Measurements from ENCODE around the gene STX5.
"Not testable (repeated sequence)": the region's sequence is repeated elsewhere in the genome, so short reads cannot be mapped to it uniquely, and the experiment has no call there.

STX5 gene, protein sequence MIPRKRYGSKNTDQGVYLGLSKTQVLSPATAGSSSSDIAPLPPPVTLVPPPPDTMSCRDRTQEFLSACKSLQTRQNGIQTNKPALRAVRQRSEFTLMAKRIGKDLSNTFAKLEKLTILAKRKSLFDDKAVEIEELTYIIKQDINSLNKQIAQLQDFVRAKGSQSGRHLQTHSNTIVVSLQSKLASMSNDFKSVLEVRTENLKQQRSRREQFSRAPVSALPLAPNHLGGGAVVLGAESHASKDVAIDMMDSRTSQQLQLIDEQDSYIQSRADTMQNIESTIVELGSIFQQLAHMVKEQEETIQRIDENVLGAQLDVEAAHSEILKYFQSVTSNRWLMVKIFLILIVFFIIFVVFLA

GRCh38 chr11:62831520-62832335, at the start of gene STX5:
Gene STX5 (minus strand): TSS chr11:62832051. CDS start chr11:62831243, 808 bp downstream.
- DNase-seq (ENCODE audit: low read depth, low spot score) = peak; percentile 99

DNA sequence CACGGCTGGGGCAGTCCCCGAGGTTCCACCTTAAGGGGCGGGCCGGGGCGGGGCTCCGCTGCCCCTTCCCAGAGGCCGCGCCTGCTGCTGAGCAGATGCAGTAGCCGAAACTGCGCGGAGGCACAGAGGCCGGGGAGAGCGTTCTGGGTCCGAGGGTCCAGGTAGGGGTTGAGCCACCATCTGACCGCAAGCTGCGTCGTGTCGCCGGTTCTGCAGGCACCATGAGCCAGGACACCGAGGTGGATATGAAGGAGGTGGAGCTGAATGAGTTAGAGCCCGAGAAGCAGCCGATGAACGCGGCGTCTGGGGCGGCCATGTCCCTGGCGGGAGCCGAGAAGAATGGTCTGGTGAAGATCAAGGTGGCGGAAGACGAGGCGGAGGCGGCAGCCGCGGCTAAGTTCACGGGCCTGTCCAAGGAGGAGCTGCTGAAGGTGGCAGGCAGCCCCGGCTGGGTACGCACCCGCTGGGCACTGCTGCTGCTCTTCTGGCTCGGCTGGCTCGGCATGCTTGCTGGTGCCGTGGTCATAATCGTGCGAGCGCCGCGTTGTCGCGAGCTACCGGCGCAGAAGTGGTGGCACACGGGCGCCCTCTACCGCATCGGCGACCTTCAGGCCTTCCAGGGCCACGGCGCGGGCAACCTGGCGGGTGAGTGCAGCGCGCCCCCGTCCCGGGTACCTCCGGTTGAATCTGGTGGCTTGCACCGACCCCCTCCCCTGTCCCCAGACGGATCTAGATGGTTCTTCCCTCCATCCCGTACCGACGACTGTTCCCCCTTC, 49.1 kb upstream of the STX5 start, which contains the start of gene SLC3A2:
TSS of gene SLC3A2 (plus strand) at position 94 of the 776 bp plus-strand sequence. CDS start at position 222, 128 bp downstream.
- peak; percentile 98 for DNase-seq (ENCODE audit: low read depth, low spot score)

DNA sequence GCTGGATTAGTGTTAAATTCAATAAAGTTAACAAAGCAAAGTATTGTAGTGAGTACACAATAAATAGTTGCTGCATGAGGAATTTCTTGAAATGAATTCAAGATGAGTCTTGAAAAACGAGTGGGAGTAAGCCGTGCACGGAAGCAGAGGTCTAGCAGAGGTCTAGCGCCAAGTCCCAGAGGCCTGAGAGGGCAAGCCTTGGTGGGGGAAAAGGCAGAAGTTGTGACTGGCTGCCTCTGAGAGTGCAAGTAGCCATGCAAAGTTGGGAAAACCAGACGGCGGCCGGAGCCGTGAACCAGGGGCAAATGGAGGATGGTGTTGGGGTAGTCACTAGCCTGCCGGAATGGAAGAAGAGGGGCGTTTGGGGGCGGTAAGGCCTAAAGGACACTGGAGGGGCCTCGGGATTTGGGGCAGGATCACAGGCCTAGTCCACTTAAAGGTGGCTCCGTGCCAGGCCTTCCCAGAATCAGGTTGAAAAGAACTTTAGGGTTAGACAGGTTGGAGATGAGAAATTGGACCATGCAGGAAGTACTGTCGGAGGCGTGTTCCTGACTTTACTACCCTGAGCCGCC, 48.5 kb upstream of the STX5 start:
- no peak for DNase-seq (ENCODE audit: low read depth, low spot score)

DNA sequence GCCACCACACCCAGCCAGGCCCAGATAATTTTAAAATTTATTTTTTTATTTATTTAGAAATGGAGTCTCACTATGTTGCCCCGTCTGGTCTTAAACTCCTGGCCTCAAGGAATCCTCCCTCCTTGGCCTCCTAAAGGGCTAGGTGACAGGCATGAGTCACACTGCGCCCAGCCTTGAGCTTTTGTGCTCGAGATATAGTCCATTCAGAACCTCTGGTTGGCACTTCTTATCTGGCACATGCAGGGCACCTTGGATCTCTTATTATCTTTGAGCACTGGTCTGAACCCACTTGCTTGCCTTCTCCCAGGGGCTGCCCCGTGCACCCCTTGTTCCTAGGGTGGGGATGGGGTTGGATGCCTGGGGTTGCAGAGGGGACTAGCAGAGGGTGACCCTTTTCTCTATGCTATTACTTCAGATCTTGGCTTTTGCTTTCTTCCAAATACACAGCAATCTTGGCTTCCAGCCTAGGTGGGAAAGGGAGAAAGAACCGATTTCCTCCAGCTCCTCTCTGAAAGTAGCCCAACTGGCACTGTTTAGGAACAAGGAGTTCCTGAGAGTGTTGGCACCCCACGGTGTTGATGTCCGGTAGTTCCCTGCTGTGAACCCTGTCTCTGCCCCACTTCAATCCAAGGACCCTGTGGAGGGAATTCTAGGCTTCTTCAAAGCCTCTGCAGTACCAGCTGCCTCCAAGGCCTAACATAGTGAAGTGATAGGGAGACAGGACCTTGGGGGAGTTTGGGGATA, 47.6 kb upstream of the STX5 start:
- DNase-seq (ENCODE audit: low read depth, low spot score) = no peak

GRCh38 chr11:62876712-62877111, 44.9 kb upstream of the STX5 start:
- DNase-seq (ENCODE audit: low read depth, low spot score) = no peak

- DNase-seq (ENCODE audit: low read depth, low spot score) = peak; percentile 63
These were observed 44.0 kb upstream of the STX5 start for GRCh38 chr11:62875698-62876478.

- no peak for DNase-seq (ENCODE audit: low read depth, low spot score)
These were observed 43.0 kb upstream of the STX5 start for GRCh38 chr11:62874851-62875250.

DNA sequence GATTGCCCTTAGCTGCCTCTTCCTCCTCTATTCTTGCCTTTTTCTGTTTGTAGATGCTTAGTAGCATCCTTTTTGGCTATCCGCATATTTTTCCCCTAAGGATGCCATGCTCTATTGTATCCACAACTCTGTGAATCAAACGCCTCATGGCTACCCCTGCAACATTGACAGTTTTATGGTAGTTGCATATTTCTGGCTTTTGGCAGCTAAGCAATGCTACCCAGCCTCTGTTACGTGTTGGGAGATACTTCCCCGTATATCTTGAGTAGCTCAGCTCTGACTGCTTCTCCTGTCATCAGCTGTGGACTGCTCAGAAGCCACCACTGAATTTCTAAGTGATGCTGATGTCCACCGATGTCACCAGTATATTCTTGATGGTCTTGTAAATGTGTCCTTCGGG, 33.8 kb upstream of the STX5 start:
- DNase-seq (ENCODE audit: low read depth, low spot score) = no peak

DNA sequence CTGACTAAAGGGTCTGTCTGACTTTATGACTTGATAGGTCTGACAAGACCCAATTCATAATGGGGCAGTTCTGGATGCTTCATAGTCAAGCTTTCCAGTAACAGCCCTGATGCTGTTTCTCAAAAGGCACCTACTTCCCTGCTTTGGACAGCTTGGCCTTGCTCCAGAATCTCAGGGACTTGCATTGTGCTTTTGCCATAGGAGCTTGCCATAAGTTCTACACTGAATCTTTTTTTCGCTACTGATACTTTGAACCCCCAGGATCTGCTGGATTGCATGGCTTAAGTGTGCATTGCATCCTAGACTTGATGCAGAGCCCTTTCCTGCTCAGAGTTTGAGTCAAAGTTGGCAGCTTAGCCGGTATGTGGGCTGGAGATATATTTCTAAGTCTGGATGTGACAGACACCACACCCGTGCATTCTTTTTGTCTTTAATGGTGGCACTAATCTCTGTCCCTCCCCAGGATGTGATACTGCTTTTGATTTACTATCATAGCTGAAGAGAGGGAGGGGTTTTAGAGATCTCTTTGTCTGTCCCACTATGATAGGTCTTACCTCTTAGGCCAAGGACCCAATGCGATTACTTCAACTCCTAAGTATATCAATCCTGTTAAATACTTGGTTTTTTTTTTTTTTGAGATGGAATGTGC, 32.0 kb upstream of the STX5 start:
- DNase-seq (ENCODE audit: low read depth, low spot score) = no peak

- not testable (repeated sequence) for DNase-seq (ENCODE audit: low read depth, low spot score)
These were observed 29.8 kb upstream of the STX5 start for GRCh38 chr11:62861564-62862192.

DNA sequence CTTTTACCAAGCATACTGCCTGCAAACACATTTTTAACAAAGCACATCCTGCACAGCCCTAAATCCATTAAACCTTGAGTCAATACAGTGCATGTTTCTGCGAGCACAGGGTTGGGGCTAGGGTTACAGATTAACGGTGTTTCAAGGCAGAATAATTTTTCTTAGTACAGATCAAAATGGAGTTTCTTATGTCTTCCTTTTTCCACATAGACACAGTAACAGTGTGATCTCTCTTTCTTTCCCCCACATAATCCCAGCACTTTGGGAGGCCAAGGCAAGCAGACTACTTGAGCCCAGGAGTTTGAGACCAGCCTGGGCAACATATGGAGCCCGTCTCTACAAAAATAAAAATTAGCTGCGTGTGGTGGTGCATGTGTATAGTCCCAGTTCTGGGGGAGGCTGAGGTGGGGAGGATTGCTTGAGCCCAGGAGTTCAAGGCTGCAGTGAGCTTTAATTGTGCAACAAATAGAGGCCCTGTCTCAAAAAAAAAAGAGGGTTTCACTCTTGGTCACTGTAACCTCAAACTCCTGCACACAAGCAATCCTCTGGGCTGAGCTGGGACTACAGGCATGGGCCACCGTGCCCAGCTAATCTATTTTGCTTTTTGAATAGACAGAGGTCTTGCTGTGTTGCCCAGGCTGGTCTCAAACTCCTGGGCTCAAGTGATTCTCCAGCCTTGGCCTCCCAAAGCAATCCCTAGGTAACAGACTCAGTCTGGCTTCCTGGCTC, 29.1 kb upstream of the STX5 start:
- no peak for DNase-seq (ENCODE audit: low read depth, low spot score)

- DNase-seq (ENCODE audit: low read depth, low spot score) = not testable (repeated sequence)
These were observed 27.4 kb upstream of the STX5 start for GRCh38 chr11:62859281-62859703.

DNA sequence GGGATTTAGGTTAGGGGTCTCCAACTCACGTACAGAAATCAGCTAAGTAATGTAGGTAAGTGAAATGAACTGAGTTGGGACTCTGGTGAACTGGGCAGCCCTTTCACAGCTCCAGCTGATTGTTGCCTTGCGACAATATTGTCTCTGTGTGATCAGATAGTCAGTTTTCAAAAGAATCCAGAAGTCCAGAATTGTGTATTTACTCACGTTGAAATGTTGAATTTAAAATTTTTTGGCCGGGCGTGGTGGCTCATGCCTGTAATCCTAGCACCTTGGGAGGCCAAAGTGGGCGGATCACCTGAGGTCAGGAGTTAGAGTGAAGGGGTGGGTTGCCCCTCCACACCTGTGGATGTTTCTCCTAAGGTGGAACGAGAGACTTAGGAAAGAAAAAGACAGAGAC, 26.4 kb upstream of the STX5 start:
- peak; percentile 52 for DNase-seq (ENCODE audit: low read depth, low spot score)

DNA sequence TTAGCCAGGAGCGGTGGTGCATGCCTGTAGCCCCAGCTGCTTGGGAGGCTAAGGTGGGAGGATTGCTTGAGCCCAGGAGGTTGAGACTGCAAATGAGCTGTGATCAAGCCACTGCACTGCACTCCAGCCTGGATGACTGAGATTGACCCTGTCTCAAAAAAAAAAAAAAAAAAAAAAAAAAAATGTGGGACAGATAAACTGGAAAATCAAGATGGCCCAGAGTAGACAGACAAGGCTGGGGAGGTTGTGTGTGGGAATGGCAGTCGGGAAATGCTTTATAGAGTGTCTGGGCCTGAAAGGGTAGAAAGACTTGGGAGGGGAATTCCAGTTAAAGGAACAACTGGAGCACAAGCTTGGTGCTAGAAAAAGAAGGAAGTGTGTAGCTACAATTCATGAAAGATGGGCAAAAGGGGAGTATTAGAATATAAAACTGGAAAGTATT, 25.7 kb upstream of the STX5 start:
- peak; percentile 73 for DNase-seq (ENCODE audit: low read depth, low spot score)

- DNase-seq (ENCODE audit: low read depth, low spot score) = no peak
These were observed 24.6 kb upstream of the STX5 start for GRCh38 chr11:62856333-62856895.

DNA sequence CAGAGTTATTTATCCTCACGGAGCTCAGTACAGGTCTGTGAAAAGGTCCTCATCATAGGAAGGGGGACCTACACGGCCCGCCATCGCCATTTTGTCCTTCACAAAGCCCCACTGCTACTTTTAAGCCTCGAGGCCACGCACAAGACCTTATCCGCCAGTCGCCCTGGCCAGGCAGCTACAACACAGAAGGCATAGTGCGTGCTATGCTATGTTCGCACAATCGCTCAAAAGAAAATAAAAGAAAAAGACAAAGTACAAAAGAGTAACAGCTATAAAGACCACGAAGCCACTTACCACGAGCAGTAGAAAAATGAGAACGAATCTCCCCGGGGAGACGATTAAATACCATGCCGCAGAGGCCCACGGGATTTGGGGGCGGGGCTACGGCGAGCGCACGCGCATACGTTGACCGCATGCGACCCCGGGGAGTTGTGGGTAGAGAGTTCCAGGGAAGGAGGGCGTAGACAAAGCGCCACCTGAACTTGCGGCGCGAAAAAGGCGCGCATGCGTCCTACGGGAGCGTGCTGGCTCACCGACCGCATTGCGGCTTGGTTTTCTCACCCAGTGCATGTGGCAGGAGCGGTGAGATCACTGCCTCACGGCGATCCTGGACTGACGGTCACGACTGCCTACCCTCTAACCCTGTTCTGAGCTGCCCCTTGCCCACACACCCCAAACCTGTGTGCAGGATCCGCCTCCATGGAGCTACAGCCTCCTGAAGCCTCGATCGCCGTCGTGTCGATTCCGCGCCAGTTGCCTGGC, 23.9 kb upstream of the STX5 start:
- DNase-seq (ENCODE audit: low read depth, low spot score) = peak; percentile 100
